ENCODE results near the gene TRIM17.

TRIM17 gene

GRCh38 chr1:228428412-228428811 is 11.8 kb upstream of the TRIM17 start:
- no peak for DNase-seq
- Histone ChIP-seq H3K36me3 (no peaks in the 10 kb centered on the region), H3K9me3 (ENCODE audit: severe bottlenecking) (no peaks in the 10 kb centered on the region), H3K27ac (no peak overlapping the region), H3K4me3 (ENCODE audit: low read depth, low read length) (no peak overlapping the region), H3K27me3 (ENCODE audit: insufficient read depth, low read depth, severe bottlenecking) (no peaks in the 10 kb centered on the region)
- no peak for TF ChIP-seq CTCF (IDR thresholded peaks at IDR 0.05; ENCODE audit: low read depth, low read length)

GRCh38 chr1:228426518-228427175 is 10.0 kb upstream of the TRIM17 start:
- H3K27ac ChIP-seq: no peak overlapping the region
- no peaks in the 10 kb centered on the region for H3K9me3 ChIP-seq (ENCODE audit: severe bottlenecking)
- no peak overlapping the region for H3K4me3 ChIP-seq (ENCODE audit: low read depth, low read length)
- TF ChIP-seq CTCF (IDR thresholded peaks at IDR 0.05; ENCODE audit: low read depth, low read length): no peak
- DNase-seq: no peak
- no peaks in the 10 kb centered on the region for H3K36me3 ChIP-seq
- no peaks in the 10 kb centered on the region for H3K27me3 ChIP-seq (ENCODE audit: insufficient read depth, low read depth, severe bottlenecking)

- TF ChIP-seq CTCF (IDR thresholded peaks at IDR 0.05; ENCODE audit: low read depth, low read length): no peak
- no peak overlapping the region for H3K27ac ChIP-seq
- no peaks in the 10 kb centered on the region for H3K36me3 ChIP-seq
- no peak for DNase-seq
- no peak overlapping the region for H3K4me3 ChIP-seq (ENCODE audit: low read depth, low read length)
- H3K27me3 ChIP-seq (ENCODE audit: insufficient read depth, low read depth, severe bottlenecking): no peaks in the 10 kb centered on the region
- H3K9me3 ChIP-seq (ENCODE audit: severe bottlenecking): no peaks in the 10 kb centered on the region
Observed at GRCh38 chr1:228424685-228425660, 8.3 kb upstream of the TRIM17 start.

GRCh38 chr1:228423404-228424053 is 6.9 kb upstream of the TRIM17 start:
- H3K27me3 ChIP-seq (ENCODE audit: insufficient read depth, low read depth, severe bottlenecking): no peaks in the 10 kb centered on the region
- no peak for DNase-seq
- H3K4me3 ChIP-seq (ENCODE audit: low read depth, low read length): no peak overlapping the region
- H3K27ac ChIP-seq: no peak overlapping the region
- H3K36me3 ChIP-seq: no peaks in the 10 kb centered on the region
- H3K9me3 ChIP-seq (ENCODE audit: severe bottlenecking): no peaks in the 10 kb centered on the region
- no peak for TF ChIP-seq CTCF (IDR thresholded peaks at IDR 0.05; ENCODE audit: low read depth, low read length)

GRCh38 chr1:228420968-228421826 is 4.5 kb upstream of the TRIM17 start:
- no peak overlapping the region for H3K27ac ChIP-seq
- H3K4me3 ChIP-seq (ENCODE audit: low read depth, low read length): no peak overlapping the region
- no peaks in the 10 kb centered on the region for H3K9me3 ChIP-seq (ENCODE audit: severe bottlenecking)
- no peaks in the 10 kb centered on the region for H3K27me3 ChIP-seq (ENCODE audit: insufficient read depth, low read depth, severe bottlenecking)
- DNase-seq: no peak
- no peak for TF ChIP-seq CTCF (IDR thresholded peaks at IDR 0.05; ENCODE audit: low read depth, low read length)
- no peaks in the 10 kb centered on the region for H3K36me3 ChIP-seq
